ENCODE results near the gene PLCD4. TPM values are rescaled to one million over a fixed set of nuclear protein-coding genes. Genes with fewer than 3 reads are reported as not detected.

The PLCD4 gene
- total RNA-seq, 2 donors from 2014 or later: 0.54 to 1.6 TPM

DNA sequence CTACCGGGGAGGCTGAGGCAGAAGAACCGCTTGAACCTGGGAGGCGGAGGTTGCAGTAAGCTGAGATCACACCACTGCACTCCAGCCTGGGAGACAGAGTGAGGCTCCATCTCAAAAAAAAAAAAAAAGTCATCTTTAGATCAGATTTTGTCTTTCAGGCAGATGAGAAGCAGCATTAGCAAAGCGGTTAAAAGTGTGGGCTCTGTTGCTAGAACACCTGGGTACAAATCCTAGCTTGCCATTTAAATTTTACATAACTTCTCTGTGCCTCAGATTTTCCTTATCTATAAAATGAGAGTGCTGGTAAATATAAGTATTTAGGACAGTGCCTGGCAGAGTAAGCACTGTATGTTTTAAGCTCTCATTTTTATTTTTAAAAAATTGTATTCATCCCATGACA is 30.8 kb upstream of the PLCD4 start:
- intact Hi-C loops (cut with DNase I): no loop called here
- Histone ChIP-seq H3K27ac (no peak overlapping the region), H3K36me3 (no peaks in the 10 kb centered on the region), H3K4me1 (no peaks in the 10 kb centered on the region), H3K27me3 (no peaks in the 10 kb centered on the region), H3K4me3 (no peak overlapping the region), H3K9ac (ENCODE audit: low read depth in 2 of 2, low read length in 2 of 2) (no peak overlapping the region), H3K9me3 (no peaks in the 10 kb centered on the region)
- TF ChIP-seq, protein P1, sequence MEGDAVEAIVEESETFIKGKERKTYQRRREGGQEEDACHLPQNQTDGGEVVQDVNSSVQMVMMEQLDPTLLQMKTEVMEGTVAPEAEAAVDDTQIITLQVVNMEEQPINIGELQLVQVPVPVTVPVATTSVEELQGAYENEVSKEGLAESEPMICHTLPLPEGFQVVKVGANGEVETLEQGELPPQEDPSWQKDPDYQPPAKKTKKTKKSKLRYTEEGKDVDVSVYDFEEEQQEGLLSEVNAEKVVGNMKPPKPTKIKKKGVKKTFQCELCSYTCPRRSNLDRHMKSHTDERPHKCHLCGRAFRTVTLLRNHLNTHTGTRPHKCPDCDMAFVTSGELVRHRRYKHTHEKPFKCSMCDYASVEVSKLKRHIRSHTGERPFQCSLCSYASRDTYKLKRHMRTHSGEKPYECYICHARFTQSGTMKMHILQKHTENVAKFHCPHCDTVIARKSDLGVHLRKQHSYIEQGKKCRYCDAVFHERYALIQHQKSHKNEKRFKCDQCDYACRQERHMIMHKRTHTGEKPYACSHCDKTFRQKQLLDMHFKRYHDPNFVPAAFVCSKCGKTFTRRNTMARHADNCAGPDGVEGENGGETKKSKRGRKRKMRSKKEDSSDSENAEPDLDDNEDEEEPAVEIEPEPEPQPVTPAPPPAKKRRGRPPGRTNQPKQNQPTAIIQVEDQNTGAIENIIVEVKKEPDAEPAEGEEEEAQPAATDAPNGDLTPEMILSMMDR (IDR thresholded peaks at IDR 0.05): no peak
- no peak for DNase-seq

GRCh38 chr2:218577482-218578220 is 30.0 kb upstream of the PLCD4 start:
- TF ChIP-seq, protein P1 (IDR thresholded peaks at IDR 0.05): no peak
- Histone ChIP-seq H3K4me3 (no peak overlapping the region), H3K27ac (no peak overlapping the region), H3K9me3 (no peaks in the 10 kb centered on the region), H3K27me3 (no peaks in the 10 kb centered on the region), H3K9ac (ENCODE audit: low read depth in 2 of 2, low read length in 2 of 2) (no peak overlapping the region), H3K4me1 (no peaks in the 10 kb centered on the region), H3K36me3 (no peaks in the 10 kb centered on the region)
- DNase-seq: no peak
- intact Hi-C loops (cut with DNase I): no loop called here

DNA sequence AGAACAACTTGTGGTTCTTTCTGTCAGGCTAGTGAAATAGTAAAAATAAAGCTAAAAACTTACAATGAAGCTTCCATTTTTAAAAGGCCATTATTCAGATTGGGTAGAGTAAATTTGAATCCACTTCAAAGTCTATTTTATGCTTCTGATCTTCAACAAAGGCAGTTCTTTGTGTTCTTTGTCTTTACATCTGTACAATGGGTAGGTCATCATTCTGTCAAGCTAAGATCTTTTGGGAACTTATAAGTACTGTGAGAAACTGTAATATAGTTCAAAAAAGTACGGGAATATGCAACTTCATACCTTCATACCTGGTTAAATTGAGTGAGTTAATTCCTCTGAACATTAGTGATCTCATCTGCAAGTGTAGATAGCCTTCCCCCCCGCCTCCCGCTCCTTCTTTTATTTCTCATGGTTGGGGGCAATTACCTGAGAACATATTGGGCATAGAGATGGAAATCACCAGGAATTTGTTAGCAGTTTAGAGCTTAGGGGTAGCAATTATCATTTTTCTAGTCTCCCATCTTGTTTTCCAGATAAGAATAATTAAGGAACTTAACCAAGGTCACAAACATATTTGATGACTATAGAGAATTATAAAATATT is 29.3 kb upstream of the PLCD4 start:
- intact Hi-C loops (cut with DNase I): no loop called here
- H3K27ac ChIP-seq: no peak overlapping the region
- H3K9ac ChIP-seq (ENCODE audit: low read depth in 2 of 2, low read length in 2 of 2): no peak overlapping the region
- no peak overlapping the region for H3K4me3 ChIP-seq
- H3K27me3 ChIP-seq: no peaks in the 10 kb centered on the region
- no peaks in the 10 kb centered on the region for H3K36me3 ChIP-seq
- DNase-seq: no peak
- H3K4me1 ChIP-seq: no peaks in the 10 kb centered on the region
- TF ChIP-seq, protein P1 (IDR thresholded peaks at IDR 0.05): no peak
- no peaks in the 10 kb centered on the region for H3K9me3 ChIP-seq

DNA sequence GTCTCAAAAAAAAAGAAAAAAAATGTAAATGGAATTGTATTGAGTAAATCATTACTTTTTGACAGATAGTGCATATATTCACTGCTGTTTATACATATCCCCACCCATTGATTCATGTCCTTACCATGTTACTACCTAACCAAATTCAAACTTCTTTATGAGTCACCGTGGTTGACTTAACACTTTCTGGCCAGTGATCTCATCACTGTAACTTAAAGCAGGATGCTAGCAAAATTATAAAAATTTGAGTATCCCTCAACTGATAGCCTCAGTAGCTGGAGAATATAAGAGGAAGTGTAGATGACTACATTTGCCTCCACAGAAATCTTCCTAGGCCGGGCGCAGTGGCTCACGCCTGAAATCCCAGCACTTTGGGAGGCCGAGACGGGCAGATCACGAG is 25.6 kb upstream of the PLCD4 start:
- Histone ChIP-seq H3K27ac (no peak overlapping the region), H3K36me3 (peaks cover 11% of the 10 kb centered on the region), H3K4me1 (no peaks in the 10 kb centered on the region), H3K4me3 (no peak overlapping the region), H3K9me3 (no peaks in the 10 kb centered on the region), H3K27me3 (no peaks in the 10 kb centered on the region), H3K9ac (ENCODE audit: low read depth in 2 of 2, low read length in 2 of 2) (no peak overlapping the region)
- TF ChIP-seq, protein P1 (IDR thresholded peaks at IDR 0.05): no peak
- no peak for DNase-seq
- intact Hi-C loops (cut with DNase I): no loop called here

DNA sequence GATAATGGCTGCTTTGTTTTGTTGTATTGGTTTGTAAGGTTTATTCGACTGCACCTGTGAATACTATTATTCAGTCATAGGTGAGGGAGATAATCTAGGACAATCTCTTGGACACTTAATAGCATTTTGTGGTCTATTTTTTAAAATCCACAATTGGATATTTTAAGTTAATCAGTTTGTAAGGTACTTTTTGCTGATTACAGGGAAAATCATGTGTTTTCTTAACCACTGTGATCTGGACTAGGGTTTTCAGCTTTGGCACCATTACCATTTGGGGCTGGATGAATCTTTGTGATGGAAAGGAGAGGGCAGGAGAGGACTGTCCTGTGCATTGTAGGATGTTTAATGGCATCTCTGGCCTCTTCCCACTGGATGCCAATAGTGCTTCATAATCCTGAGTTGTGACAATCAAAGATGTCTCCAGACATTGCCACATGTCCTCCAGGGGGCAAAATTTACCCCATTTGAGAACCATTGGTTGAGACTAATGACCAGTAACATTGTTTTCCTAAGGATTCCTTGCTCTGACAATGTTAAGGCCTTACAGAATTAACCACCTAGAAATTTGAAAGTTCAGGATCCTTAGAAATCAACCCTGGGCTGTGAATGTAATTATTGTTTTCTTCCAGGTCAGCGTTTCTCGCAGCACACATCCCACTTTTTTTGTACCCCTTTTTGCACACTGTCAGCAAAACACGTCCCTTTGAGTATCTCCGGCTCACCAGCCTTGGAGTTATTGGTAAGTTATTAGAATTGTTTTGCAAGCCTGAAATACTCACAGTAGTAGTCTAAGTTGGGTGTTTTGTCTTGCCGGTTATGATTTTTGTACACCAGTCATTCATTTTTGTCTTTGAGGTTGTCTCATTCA is 23.5 kb upstream of the PLCD4 start:
- H3K27me3 ChIP-seq: no peaks in the 10 kb centered on the region
- no peaks in the 10 kb centered on the region for H3K9me3 ChIP-seq
- DNase-seq: no peak
- no peak overlapping the region for H3K27ac ChIP-seq
- H3K9ac ChIP-seq (ENCODE audit: low read depth in 2 of 2, low read length in 2 of 2): no peak overlapping the region
- TF ChIP-seq, protein P1 (IDR thresholded peaks at IDR 0.05): no peak
- peaks cover 14% of the 10 kb centered on the region for H3K36me3 ChIP-seq
- no peak overlapping the region for H3K4me3 ChIP-seq
- H3K4me1 ChIP-seq: no peaks in the 10 kb centered on the region
- intact Hi-C loops (cut with DNase I): no loop called here
